ENCODE results near the gene MARK3. TPM values are rescaled to one million over a fixed set of nuclear protein-coding genes. Genes with fewer than 3 reads are reported as not detected.

Gene MARK3
- total and polyA plus RNA-seq, 10 of the 15 experiments (the other 5 are each of a cell fraction or from before 2014, with no cell fraction given), result 10.7 to 75.1 (median 41.4) TPM

GRCh38 chr14:103526247-103526913 lies 141.2 kb downstream of the MARK3 start:
- no peak for DNase-seq (ENCODE audit: low read depth, low spot score)
- BruUV-seq (replicated peaks), result no TSS peak
- no peak overlapping the region for H3K27ac ChIP-seq (ENCODE audit: control insufficient read depth, insufficient read depth)
- H3K79me2 ChIP-seq (ENCODE audit: control insufficient read depth, insufficient read depth, low read length), result peaks cover 28% of the 10 kb centered on the region
- in situ Hi-C loops (cut with MboI), result no loop called here
- SMC1A ChIA-PET (ENCODE audit: uncharacterized antibody, unreplicated experiment), result interaction anchor here (0.6 to 2.6 kb wide), 2 partner anchors 8 to 344 kb away, joined by 3 to 11 read pairs; no protein-coding TSS in a partner anchor
- RAD21 ChIA-PET (ENCODE audit: unreplicated experiment), result interaction anchor here (1.7 kb wide), 1 partner anchor 20 kb away, joined by 9 read pairs; no protein-coding TSS in a partner anchor
- H3K9ac ChIP-seq (ENCODE audit: control insufficient read depth, insufficient read depth, low read length), result no peak overlapping the region
- H3K4me3 ChIP-seq, result no peak overlapping the region
- WGBS (ENCODE audit: insufficient coverage, insufficient replicate concordance, low lambda C conversion rate, missing lambda C conversion rate), result 59% methylated on average over 8 of the region's 8 CpGs
- CTCF ChIA-PET, result interaction anchor here (5.3 kb wide), 1 partner anchor 7 kb away, joined by 39 read pairs; no protein-coding TSS in a partner anchor
- no peak overlapping the region for H2AFZ ChIP-seq (ENCODE audit: control insufficient read depth, low read depth, low read length)
- H4K20me1 ChIP-seq (ENCODE audit: control insufficient read depth, insufficient read depth), result no peaks in the 10 kb centered on the region
- no peak for FAIRE-seq
- TF ChIP-seq MTA2 (IDR thresholded peaks at IDR 0.05; ENCODE audit: low read depth) (no peak), RAD51 (IDR thresholded peaks at IDR 0.05) (peak; percentile 37; the same call in 1 of the 2 replicates)
- TF ChIP-seq, protein P1, sequence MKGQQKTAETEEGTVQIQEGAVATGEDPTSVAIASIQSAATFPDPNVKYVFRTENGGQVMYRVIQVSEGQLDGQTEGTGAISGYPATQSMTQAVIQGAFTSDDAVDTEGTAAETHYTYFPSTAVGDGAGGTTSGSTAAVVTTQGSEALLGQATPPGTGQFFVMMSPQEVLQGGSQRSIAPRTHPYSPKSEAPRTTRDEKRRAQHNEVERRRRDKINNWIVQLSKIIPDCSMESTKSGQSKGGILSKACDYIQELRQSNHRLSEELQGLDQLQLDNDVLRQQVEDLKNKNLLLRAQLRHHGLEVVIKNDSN (IDR thresholded peaks at IDR 0.05; ENCODE audit: borderline replicate concordance, extremely low read length, insufficient read depth, low read depth, low read length), result peak; percentile 38
- peak overlapping the region; percentile 91; the same call in 1 of the 2 replicates for H3K4me2 ChIP-seq (ENCODE audit: control insufficient read depth, insufficient read depth)
- POLR2A ChIA-PET, result no interaction called here
- H3K36me3 ChIP-seq (ENCODE audit: control insufficient read depth in 2 of 2, insufficient read depth in 2 of 2, low read length in 1 of 2), result no peaks in the 10 kb centered on the region
- ATAC-seq, result no peak
- intact Hi-C loops (cut with micrococcal nuclease; ENCODE audit: unreplicated experiment), result no loop called here
- H3K4me1 ChIP-seq (ENCODE audit: control insufficient read depth, insufficient read depth, low read length), result peaks cover 29% of the 10 kb centered on the region
- H3K27me3 ChIP-seq (replicated peaks in 1 of 2; ENCODE audit: control insufficient read depth in 2 of 2, insufficient read depth in 2 of 2, low read length in 1 of 2), result peaks cover 2% of the 10 kb centered on the region in 2 experiments; a peak in 2 of 4 replicates
- no peaks in the 10 kb centered on the region; the same call in 2 of the 3 replicates for H3K9me3 ChIP-seq (replicated peaks; ENCODE audit: control insufficient read depth, insufficient read depth, low read length)

DNA sequence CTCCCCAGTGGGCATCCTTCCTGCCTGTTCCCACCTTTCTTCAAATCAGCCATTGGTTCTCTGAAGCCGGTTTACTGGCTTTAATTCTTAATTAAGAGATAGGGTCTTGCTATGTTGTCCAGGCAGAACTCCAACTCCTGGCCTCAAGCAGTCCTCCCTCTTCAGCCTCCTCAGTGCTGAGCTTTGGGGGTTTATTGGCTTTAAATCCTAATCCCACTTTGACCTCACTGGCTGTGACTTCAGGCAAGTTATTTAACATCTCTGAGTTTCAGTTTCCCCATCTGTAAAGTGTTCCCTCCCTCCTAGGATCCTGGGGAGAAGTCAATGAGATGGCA lies 141.7 kb downstream of the MARK3 start:
- SMC1A ChIA-PET (ENCODE audit: uncharacterized antibody, unreplicated experiment), result interaction anchor here (0.6 to 2.6 kb wide), 4 partner anchors 9 to 387 kb away, joined by 3 to 11 read pairs (median 3); no protein-coding TSS in a partner anchor
- DNase-seq (ENCODE audit: low read depth, low spot score), result no peak
- in situ Hi-C loops (cut with MboI), result no loop called here

More for the DNA sequence above, 141.7 kb downstream of the MARK3 start:
- POLR2A ChIA-PET, result interaction anchor here (1.3 kb wide), 1 partner anchor 37 kb away, joined by 4 read pairs; no protein-coding TSS in a partner anchor
- FAIRE-seq, result no peak
- TF ChIP-seq, protein P2, sequence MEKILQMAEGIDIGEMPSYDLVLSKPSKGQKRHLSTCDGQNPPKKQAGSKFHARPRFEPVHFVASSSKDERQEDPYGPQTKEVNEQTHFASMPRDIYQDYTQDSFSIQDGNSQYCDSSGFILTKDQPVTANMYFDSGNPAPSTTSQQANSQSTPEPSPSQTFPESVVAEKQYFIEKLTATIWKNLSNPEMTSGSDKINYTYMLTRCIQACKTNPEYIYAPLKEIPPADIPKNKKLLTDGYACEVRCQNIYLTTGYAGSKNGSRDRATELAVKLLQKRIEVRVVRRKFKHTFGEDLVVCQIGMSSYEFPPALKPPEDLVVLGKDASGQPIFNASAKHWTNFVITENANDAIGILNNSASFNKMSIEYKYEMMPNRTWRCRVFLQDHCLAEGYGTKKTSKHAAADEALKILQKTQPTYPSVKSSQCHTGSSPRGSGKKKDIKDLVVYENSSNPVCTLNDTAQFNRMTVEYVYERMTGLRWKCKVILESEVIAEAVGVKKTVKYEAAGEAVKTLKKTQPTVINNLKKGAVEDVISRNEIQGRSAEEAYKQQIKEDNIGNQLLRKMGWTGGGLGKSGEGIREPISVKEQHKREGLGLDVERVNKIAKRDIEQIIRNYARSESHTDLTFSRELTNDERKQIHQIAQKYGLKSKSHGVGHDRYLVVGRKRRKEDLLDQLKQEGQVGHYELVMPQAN (conservative IDR thresholded peaks at IDR 0.05), result 0 out of 2 replicates have a peak, but pooled peaks have one; percentile 18
- no peak for TF ChIP-seq KLF5 (IDR thresholded peaks at IDR 0.05; ENCODE audit: partially characterized antibody)
- H3K9me3 ChIP-seq (replicated peaks; ENCODE audit: control insufficient read depth, insufficient read depth, low read length), result no peaks in the 10 kb centered on the region; the same call in 2 of the 3 replicates
- peaks cover 29% of the 10 kb centered on the region for H3K4me1 ChIP-seq (ENCODE audit: control insufficient read depth, insufficient read depth, low read length)
- intact Hi-C loops (cut with micrococcal nuclease; ENCODE audit: unreplicated experiment), result no loop called here
- H3K4me2 ChIP-seq (ENCODE audit: control insufficient read depth, insufficient read depth), result peak overlapping the region; percentile 91
- H2AFZ ChIP-seq (ENCODE audit: control insufficient read depth, low read depth, low read length), result no peak overlapping the region
- no TSS peak for BruUV-seq (replicated peaks)
- no peaks in the 10 kb centered on the region for H3K36me3 ChIP-seq (ENCODE audit: control insufficient read depth in 2 of 2, insufficient read depth in 2 of 2, low read length in 1 of 2)
- RAD21 ChIA-PET (ENCODE audit: unreplicated experiment), result interaction anchor here (1.2 to 1.7 kb wide), 2 partner anchors 14 to 20 kb away, joined by 3 to 9 read pairs; no protein-coding TSS in a partner anchor
- peak overlapping the region; percentile 49; the same call in 1 of the 2 replicates for H3K4me3 ChIP-seq
- H3K27me3 ChIP-seq (replicated peaks in 1 of 2; ENCODE audit: control insufficient read depth in 2 of 2, insufficient read depth in 2 of 2, low read length in 1 of 2), result peaks cover 2% of the 10 kb centered on the region in 2 experiments; a peak in 2 of 4 replicates
- no peak for ATAC-seq
- 100% methylated on average over 1 of the region's 1 CpG for WGBS (ENCODE audit: insufficient coverage, insufficient replicate concordance, low lambda C conversion rate, missing lambda C conversion rate)
- no peak overlapping the region; the same call in 1 of the 2 replicates for H3K9ac ChIP-seq (ENCODE audit: control insufficient read depth, insufficient read depth, low read length)
- H3K27ac ChIP-seq (ENCODE audit: control insufficient read depth, insufficient read depth), result peak overlapping the region; percentile 61; the same call in 1 of the 2 replicates
- H3K79me2 ChIP-seq (ENCODE audit: control insufficient read depth, insufficient read depth, low read length), result peaks cover 30% of the 10 kb centered on the region
- CTCF ChIA-PET, result interaction anchor here (1.2 to 5.3 kb wide), 2 partner anchors 8 to 35 kb away, joined by 4 to 39 read pairs; partner anchors contain the start of gene BAG5
- H4K20me1 ChIP-seq (ENCODE audit: control insufficient read depth, insufficient read depth), result no peaks in the 10 kb centered on the region

All from GM12878 (cell line).